HL-60 (cell line): ENCODE results near the gene CST5.

Source experiments
- DNase-seq, 2 experiments: peaks; one replicate each; pipeline ENCODE4 v3.0.0-alpha.2; 2010 to 2020; ENCODE audit warnings: low read depth in 1 of 2, low spot score in 1 of 2
- H3K27ac ChIP-seq: fragments of 250-450 bp; sonication (Bioruptor Pico); replicated peaks from 2 replicates; pipeline ENCODE4 v1.5.1; 2020; ENCODE audit warnings: mild to moderate bottlenecking, moderate library complexity
- H3K27me3 ChIP-seq: fragments of 250-450 bp; sonication (Bioruptor Pico); 2 replicates; pipeline ENCODE4 v1.5.1; 2021; ENCODE audit warnings: mild to moderate bottlenecking, moderate library complexity; ENCODE audit not compliant: insufficient read depth, poor library complexity, severe bottlenecking
- H3K4me3 ChIP-seq: replicated peaks from 2 replicates; pipeline ENCODE4 v1.5.1; 2011; ENCODE audit warnings: mild to moderate bottlenecking, control low read depth, low read length; ENCODE audit not compliant: insufficient read depth
- CTCF ChIP-seq: IDR thresholded peaks from one replicate; pipeline ENCODE4 v1.5.1; 2011; ENCODE audit warnings: low read length, control low read depth, inconsistent platforms; ENCODE audit not compliant: insufficient read depth
- GABPA ChIP-seq: IDR thresholded peaks from 2 replicates; pipeline ENCODE4 v1.6.1; 2012; ENCODE audit warnings: low read depth
- POLR2AphosphoS5 ChIP-seq: IDR thresholded peaks from 2 replicates; pipeline ENCODE4 v1.6.1; 2012; ENCODE audit warnings: low read depth
- REST ChIP-seq: IDR thresholded peaks from 2 replicates; pipeline ENCODE4 v1.6.1; 2012; ENCODE audit warnings: low read depth; ENCODE audit not compliant: insufficient replicate concordance
- SPI1 ChIP-seq: IDR thresholded peaks from 2 replicates; pipeline ENCODE4 v1.6.1; 2012; ENCODE audit warnings: low read depth, mild to moderate bottlenecking, borderline replicate concordance

Gene CST5

GRCh38 chr20:23856736-23857135 lies 22.8 kb downstream of the CST5 start:
- no peak for DNase-seq
- TF ChIP-seq CTCF = no peak
- TF ChIP-seq POLR2AphosphoS5 = no peak
- no peak for TF ChIP-seq SPI1
- TF ChIP-seq GABPA = no peak
- no peak for TF ChIP-seq REST
- no peak overlapping the region for H3K4me3 ChIP-seq
- no peaks in the 10 kb centered on the region for H3K27me3 ChIP-seq
- no peak overlapping the region for H3K27ac ChIP-seq

GRCh38 chr20:23856226-23856625 lies 23.3 kb downstream of the CST5 start:
- TF ChIP-seq SPI1 (no peak), CTCF (no peak), REST (no peak), GABPA (no peak)
- H3K4me3 ChIP-seq = no peak overlapping the region
- H3K27me3 ChIP-seq = no peaks in the 10 kb centered on the region
- H3K27ac ChIP-seq = no peak overlapping the region
- no peak for DNase-seq

- Histone ChIP-seq H3K27me3 (no peaks in the 10 kb centered on the region), H3K27ac (no peak overlapping the region), H3K4me3 (no peak overlapping the region)
- TF ChIP-seq SPI1 (no peak), GABPA (no peak), REST (no peak), CTCF (no peak), POLR2AphosphoS5 (no peak)
- DNase-seq = no peak
Measured at GRCh38 chr20:23841693-23842092, 37.9 kb downstream of the CST5 start.
